H1 (cell line): ENCODE results near the gene TMEM163. TPM values are rescaled to one million over a fixed set of nuclear protein-coding genes. Genes with fewer than 3 reads are reported as not detected.

Experiments used
- BACH1 ChIP-seq: IDR thresholded peaks from 2 replicates; pipeline ENCODE4 v1.6.1; 2012; ENCODE audit warnings: low read length, improper control_type of control experiment
- CBX8 ChIP-seq: fragments of 300-800, 300-1000 bp; sonication (generic); IDR thresholded peaks from 2 replicates; pipeline ENCODE4 v1.7.1; 2016; ENCODE audit warnings: low read depth, low read length, borderline replicate concordance
- CTCF ChIP-seq, 3 experiments: IDR thresholded peaks; 1 replicate in 2 of 3; 2 replicates in 1 of 3; pipeline versions ENCODE4 v1.5.1 to v1.6.1; 2011; ENCODE audit warnings: low read length in 3 of 3, mild to moderate bottlenecking in 3 of 3, inconsistent platforms in 2 of 3, low read depth in 1 of 3, moderate library complexity in 1 of 3; ENCODE audit not compliant: insufficient read depth in 1 of 3; ENCODE audit errors: control extremely low read depth in 1 of 3
- KDM5A ChIP-seq: fragments of 200-600 bp; IDR thresholded peaks from 2 replicates; pipeline ENCODE4 v1.7.1; 2012; ENCODE audit warnings: mild to moderate bottlenecking, low read length, inconsistent platforms, mixed read lengths
- MAFK ChIP-seq: IDR thresholded peaks from 2 replicates; pipeline ENCODE4 v1.6.1; 2012; ENCODE audit warnings: low read depth, mild to moderate bottlenecking, improper control_type of control experiment, low read length
- MAX ChIP-seq: IDR thresholded peaks from 2 replicates; pipeline ENCODE4 v1.6.1; 2012; ENCODE audit warnings: inconsistent platforms
- TCF12 ChIP-seq: IDR thresholded peaks from 2 replicates; pipeline ENCODE4 v1.6.1; 2011; ENCODE audit warnings: low read depth, mild to moderate bottlenecking, low read length
- polyA plus RNA-seq, 7 experiments: library from polyadenylated mRNA; depleted of rRNA in 3 of 7; stranded (reverse) in 5 of 7; unstranded in 2 of 7; fragments of >200 nt in 5 of 7; fragments of 200-250 nt in 2 of 7; gene quantifications; 1 replicate in 5 of 7; 2 replicates in 1 of 7; 4 replicates in 1 of 7; pipeline versions ENCODE4 v1.2.1 to v1.2.3, GENCODE V29; 2011 to 2013; ENCODE audit warnings: missing spikeins in 2 of 7, mixed read lengths in 2 of 7
- total RNA-seq: library from RNA; stranded (reverse); fragmentation: NEBNext Ultra II Directional; extraction: Animal tissue kit (Norgen Biotek cat#: 25700); gene quantifications from 2 replicates; pipeline ENCODE4 v1.2.1, GENCODE V29; 2021

TMEM163 gene
- total and polyA plus RNA-seq, 2 of the 8 experiments (the other 6 are each of a cell fraction or from before 2014, with no cell fraction given), result 2.8 to 3.2 TPM

GRCh38 chr2:134457765-134458472 is 260.9 kb downstream of the TMEM163 start (continued):
- TF ChIP-seq CTCF (IDR thresholded peaks at IDR 0.05; ENCODE audit: control extremely low read depth in 1 of 3, insufficient read depth in 1 of 3, low read depth in 1 of 3, low read length in 3 of 3) (no peak), KDM5A (no peak), TCF12 (no peak), MAX (no peak), CBX8 (no peak), MAFK (no peak), BACH1 (no peak)
